Measurements from ENCODE around the gene SPG21.
A peak's percentile ranks its signal among the peaks of the same experiment; 100 is the strongest.
"Not testable (repeated sequence)": the region's sequence is repeated elsewhere in the genome, so short reads cannot be mapped to it uniquely, and the experiment has no call there.

The SPG21 gene, protein sequence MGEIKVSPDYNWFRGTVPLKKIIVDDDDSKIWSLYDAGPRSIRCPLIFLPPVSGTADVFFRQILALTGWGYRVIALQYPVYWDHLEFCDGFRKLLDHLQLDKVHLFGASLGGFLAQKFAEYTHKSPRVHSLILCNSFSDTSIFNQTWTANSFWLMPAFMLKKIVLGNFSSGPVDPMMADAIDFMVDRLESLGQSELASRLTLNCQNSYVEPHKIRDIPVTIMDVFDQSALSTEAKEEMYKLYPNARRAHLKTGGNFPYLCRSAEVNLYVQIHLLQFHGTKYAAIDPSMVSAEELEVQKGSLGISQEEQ

GRCh38 chr15:64989416-64990167, at the start of gene SPG21:
Gene SPG21 (minus strand): TSS chr15:64989914. CDS start chr15:64983569, 6,345 bp downstream.
- peak; percentile 97 for DNase-seq

GRCh38 chr15:65038836-65039235, 49.1 kb upstream of the SPG21 start:
- DNase-seq, result no peak

DNA sequence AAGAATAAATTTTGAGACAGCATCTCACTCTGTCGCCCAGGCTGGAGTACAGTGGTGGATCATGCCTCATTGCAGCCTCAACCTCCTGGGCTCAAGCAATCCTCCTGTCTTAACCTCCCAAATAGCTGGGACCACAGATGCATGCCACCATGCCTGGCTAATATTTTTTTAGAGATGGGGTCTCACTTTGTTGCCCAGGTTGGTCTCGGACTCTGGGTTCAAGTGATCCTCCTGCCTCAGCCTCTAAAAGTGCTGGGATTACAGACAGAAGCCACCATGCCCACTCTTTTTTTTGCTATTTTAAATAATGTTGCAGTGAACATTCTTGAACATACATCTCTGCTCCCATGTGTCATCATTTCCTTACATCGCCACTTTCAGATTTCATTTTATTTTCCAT, 48.7 kb upstream of the SPG21 start:
- DNase-seq, result no peak

- DNase-seq, result no peak
These were observed 47.6 kb upstream of the SPG21 start for GRCh38 chr15:65037309-65037708.

DNA sequence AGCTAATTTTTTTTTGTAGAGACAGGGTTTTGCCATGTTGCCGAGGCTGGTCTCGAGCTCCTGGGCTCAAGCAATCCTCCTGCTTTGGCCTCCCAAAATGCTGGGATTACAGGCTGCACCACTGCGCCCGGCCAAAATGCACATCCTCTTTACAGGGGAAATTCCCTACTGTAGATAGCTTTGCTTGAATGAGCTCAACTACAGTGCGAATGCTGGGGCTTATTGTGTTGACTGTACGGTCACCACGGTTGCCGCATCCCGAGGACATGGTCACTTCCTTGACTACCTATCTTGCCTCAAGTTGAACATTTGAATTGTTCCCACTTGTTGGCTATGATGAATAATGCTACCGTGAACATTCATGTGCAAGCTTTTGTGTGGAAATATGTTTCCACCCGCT, 45.0 kb upstream of the SPG21 start:
- DNase-seq, result no peak

DNA sequence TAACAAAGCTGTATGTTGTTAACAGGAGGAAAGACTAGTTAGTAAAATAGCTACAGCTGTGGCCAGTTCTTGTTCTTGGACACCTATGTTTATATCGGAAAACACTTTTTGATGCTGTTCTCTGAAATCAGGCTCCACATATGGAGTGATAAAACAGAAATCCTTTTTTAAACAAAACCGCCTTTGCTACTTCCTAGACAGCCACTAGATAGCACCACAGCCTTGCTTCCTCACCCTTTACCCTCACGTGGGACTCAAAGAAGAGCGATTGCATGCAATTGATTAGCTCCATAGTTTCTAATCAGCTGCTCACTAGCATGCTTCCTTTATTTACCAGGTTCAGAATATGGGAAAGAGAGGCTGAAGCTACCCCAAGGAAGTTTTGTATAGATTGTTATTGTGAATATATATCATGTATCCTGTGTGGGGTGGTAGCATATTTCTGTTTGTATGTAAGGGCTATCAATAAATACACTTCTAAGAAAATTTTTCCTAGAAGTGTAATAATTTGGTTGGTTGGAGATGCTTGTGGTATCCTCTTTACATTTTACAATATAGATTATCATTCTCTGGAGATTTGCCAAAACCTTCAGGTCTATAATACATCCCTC, 44.0 kb upstream of the SPG21 start:
- DNase-seq, result no peak

DNA sequence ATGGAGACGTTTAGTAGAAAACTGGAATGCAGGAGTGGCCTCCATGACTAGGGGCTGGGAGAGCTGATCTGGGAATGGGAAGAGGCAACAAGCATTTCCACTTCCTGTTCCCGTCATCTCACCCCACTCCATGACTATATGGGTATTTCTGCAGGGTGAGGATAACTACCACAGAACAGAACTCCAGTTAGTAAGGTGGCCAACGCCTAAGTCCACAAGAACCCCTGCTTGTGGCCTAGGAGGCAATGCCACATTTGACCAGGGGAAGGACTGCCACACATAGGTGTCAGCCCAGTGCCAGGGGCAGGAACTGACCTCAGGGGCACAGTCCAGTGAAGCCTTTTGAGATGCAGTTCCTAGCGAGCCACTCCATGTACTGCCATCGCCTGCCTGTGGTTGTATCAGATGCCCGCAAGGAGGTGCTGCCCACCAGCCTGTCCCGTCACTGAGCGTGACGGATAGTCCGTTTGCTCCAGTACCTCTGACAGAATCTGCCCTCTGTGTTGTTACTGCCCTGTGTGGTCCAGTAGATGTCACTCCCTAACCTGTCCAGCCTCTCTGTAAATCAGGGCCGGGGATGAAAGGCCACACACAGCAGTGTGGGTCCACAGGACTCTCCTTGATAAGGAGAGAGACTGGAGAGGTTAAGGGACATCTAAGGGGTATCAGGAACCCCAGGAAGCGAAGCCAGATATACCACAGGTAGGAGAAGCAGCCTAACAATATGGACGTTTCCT, 43.3 kb upstream of the SPG21 start:
- peak; percentile 45 for DNase-seq

DNA sequence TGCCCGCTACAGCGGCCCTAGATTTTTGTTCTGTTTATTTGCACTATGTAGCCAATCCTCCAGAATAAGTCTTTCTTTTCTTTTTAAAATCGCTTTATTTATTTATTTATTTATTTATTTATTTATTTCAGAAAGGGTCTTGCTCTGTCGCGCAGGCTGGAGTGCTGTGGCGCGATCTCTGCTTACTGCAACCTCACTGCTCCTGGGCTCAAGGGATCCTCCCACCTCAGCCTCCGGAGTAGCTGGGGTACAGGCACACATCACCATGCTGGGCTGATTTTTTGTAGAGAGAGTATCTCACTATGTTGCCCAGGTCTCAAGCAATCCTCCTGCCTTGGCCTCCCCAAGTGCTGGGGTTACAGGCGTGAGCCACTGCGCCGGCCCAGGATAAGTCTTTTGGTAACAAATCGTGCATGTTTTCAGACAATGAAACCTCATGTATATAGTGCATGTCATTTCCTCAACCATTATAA, 40.1 kb upstream of the SPG21 start:
- no peak for DNase-seq

DNA sequence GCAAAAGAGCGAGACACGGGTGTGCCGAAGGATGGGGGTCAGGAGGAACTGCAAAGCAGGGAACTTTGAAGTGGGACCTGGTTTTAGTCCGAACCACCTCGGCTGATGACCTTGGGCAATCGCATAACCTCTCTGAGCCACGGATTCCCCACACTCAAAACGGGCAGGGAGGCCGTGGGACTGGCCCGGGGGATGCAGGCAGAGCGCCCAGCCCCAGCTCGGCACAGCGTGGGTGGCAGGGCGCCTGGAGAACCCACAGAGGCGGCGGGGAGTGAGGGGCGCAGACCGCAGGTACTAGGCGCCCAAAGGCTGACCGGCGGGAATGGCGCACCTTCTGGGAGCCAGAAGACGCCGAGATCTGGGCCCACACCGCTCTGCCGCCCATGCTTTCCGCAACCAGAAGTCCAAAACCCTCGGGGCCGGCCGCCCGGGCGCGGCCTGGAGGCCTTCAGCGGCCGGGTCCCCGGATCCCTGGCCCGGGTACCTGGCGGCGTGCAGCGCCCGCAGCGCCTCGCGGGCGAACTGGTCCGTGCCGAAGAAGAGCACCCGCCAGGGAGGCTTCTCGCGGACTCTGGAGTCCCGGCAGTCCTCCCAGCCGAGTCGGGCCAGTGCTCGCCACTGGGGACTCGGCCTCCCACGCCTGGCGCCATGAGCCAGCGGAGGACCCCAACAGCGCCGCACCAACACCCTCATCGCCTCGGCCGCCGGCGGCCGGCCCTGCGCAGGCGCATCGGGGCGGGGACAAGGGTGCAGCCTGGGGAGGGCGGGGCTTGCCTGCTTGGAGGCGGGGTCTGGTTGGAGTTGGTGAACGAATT, 39.4 kb upstream of the SPG21 start, which contains the start of gene MTFMT:
MTFMT (minus strand) TSS at position 719 of the 815 bp plus-strand sequence; CDS start at position 693, 26 bp downstream.
- peak; percentile 91 for DNase-seq

- no peak for DNase-seq
These were observed 38.6 kb upstream of the SPG21 start for GRCh38 chr15:65028338-65028737.

DNA sequence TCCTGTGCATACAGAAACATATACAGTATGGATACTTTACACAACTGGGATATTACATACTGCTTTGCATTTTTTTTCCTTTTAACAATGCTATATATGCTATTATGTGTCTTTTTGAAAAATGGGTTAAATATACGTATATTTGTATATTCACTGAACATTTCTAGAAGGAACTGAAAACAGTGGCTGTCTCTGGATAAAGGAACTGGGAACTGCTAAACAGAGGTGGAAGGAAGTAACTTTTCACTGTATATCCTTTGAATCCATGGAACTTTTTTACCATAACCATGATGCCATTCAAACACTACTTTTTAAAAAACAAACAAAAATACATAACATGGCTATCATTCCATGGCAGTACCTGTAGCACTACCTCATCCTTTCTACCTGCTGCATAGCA, 37.9 kb upstream of the SPG21 start:
- DNase-seq, result no peak

GRCh38 chr15:65026756-65027155, 37.0 kb upstream of the SPG21 start:
- no peak for DNase-seq

- no peak for DNase-seq
These were observed 31.8 kb upstream of the SPG21 start for GRCh38 chr15:65021488-65021887.

GRCh38 chr15:65020419-65020818, 30.7 kb upstream of the SPG21 start:
- DNase-seq, result no peak

DNA sequence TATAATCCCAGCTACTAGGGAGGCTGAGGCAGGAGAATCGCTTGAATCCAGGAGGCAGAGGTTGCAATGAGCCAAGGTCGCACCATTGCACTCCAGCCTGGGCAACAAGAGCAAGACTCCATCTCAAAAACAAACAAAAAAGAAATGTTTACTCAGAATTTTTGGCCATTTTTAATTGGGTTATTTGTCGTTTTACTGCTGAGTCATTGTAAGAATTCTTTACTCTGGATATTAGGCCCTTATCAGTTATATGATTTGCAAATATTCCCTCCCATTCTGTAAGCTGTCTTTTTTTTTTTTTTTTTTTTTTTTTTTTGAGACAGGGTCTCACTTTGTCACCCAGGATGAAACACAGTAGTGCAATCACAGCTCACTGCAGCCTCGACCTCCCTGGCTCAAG, 21.5 kb upstream of the SPG21 start:
- DNase-seq, result not testable (repeated sequence)

DNA sequence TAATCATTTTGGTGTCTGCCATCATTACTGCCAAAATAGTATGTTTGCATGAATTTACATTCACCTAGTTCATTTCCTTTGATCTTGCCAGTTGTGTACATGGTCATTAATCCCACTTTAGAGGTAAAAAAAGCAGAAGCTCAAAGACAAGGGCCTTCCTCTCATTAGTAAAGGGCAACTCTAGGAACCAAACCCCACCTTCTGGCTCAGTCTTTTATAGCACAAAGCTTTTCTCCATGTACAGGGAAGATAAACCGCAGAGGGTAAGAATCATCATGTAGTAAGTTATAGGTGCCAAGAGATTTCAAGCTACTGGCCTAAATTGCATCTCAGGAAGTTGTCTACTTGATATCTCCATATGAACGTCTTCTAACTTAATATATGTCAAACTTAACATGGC, 19.3 kb upstream of the SPG21 start:
- DNase-seq, result no peak

GRCh38 chr15:65006876-65007275, 17.2 kb upstream of the SPG21 start:
- no peak for DNase-seq

DNA sequence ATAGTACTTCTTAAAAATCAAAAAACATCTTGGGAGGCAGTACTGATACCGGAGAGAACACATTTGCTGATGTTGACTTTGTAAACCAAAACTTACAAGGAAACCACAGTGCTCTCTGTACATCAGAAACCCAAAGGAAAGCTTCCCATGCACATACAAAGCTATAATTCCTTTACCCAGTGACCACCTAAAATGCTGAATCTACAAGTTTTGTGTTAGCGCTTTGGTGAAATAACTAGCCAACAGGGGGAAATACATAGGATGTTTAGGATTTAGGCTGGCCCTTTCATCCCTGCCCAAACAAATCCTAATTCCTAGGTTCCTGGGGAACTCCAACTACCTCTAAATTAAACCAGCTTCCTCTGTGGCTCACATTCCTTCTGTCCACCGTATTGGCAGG, 15.3 kb upstream of the SPG21 start:
- no peak for DNase-seq

DNA sequence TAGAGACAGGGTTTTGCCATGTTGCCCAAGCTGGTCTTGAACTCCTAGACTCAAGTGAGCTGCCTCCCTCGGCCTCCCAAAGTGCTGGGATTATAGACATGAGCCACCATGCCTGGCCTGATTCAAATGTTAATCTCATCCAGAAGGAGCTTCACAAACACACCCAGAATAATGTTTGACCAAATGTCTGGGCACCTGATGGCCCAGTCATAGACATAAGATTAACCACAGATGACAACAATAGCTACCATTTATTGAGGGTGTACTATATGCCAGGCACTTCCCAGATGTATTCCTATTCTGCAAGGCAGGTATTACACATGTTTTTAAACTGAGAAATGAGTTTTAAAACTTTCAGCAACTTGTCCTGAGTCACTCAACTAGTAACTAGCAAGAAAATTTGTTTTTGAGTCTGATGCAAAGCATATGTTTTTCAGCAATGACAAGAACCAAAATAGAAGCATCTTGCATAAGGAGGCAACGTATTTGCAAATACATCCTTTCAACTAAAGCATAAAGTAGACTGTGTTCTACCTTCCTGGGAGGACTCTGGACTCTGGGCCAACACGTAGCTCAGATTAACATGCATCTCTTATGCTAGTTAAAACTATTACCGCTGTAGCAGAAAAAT, 8.1 kb upstream of the SPG21 start:
- DNase-seq, result no peak

DNA sequence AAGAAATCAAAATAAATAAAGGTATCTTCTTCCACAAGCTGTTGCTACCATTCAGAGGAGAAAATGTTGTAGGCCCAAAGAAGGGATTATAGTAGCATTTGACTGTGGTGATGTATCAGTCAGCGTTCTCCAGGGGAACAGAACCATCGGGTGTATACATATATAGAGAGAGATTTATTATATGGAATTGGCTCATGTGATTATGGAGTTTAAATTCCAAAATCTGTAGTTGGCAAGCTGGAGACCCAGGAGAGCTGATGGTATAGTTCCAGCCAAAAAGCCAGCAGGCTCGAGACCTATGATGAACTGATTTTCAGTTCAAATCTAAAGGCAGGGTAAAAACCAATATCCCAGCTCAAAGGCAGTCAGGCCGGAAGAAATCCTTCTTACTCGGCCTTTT, 7.4 kb upstream of the SPG21 start:
- DNase-seq, result no peak

GRCh38 chr15:64993290-64993689, 3.6 kb upstream of the SPG21 start:
- DNase-seq, result no peak

Data from left hindlimb (tissue), 1 donor.